C4-2B (cell line): ENCODE data around the gene CST3.

Experiments used
- CTCF ChIP-seq: fragments of 450-650 bp; conservative IDR thresholded peaks from 2 replicates; pipeline ENCODE4 v1.5.1; 2017; ENCODE audit warnings: mild to moderate bottlenecking
- ZFX ChIP-seq: fragments of 450-650 bp; IDR thresholded peaks from 2 replicates; pipeline ENCODE4 v1.6.1; 2017

- TF ChIP-seq ZFX = no peak
- no peak for TF ChIP-seq CTCF
Observed at GRCh38 chr20:23612396-23612795, 25.4 kb downstream of the CST3 start.
